WTC11 (cell line): ENCODE measurements around the gene FRMD4A. TPM values are rescaled to one million over a fixed set of nuclear protein-coding genes. Genes with fewer than 3 reads are reported as not detected.
A peak's percentile ranks its signal among the peaks of the same experiment; 100 is the strongest.

Source experiments
- ATAC-seq: fragments of 200-7000 bp; cut with Tn5 transposase; 2 replicates; pipeline ENCODE4 v1.10.0; 2021; ENCODE audit warnings: mild to moderate bottlenecking, moderate library complexity
- CTCF ChIA-PET: fragments of 300-600 bp; sonication (Branson Sonifier 250); formaldehyde crosslinking; loops from one replicate; lab custom pipeline; 2021; ENCODE audit warnings: antibody characterized with exemption; lab: Charles Lee
- POLR2A ChIA-PET: fragments of 350-600 bp; sonication (Branson Sonifier 250); formaldehyde crosslinking; loops from one replicate; lab custom pipeline; 2021; ENCODE audit warnings: antibody characterized with exemption; lab: Charles Lee
- DNase-seq: peaks from one replicate; pipeline ENCODE4 v3.0.0; 2021; ENCODE audit warnings: low spot score
- H3K27ac Mint-ChIP-seq: 2 replicates; pipeline ENCODE4 v1.8.0; 2021; ENCODE audit warnings: mixed read lengths
- H3K27me3 Mint-ChIP-seq: 2 replicates; pipeline ENCODE4 v1.8.0; 2021; ENCODE audit warnings: low read depth, mild to moderate bottlenecking, moderate library complexity, mixed read lengths
- H3K36me3 Mint-ChIP-seq: 2 replicates; pipeline ENCODE4 v1.8.0; 2021; ENCODE audit warnings: mixed read lengths
- H3K4me1 Mint-ChIP-seq: 2 replicates; pipeline ENCODE4 v1.8.0; 2022; ENCODE audit warnings: mixed read lengths
- H3K4me3 Mint-ChIP-seq: 2 replicates; pipeline ENCODE4 v1.8.0; 2021; ENCODE audit warnings: mild to moderate bottlenecking, moderate library complexity, mixed read lengths
- H3K9me3 Mint-ChIP-seq: 2 replicates; pipeline ENCODE4 v1.8.0; 2021; ENCODE audit warnings: mixed read lengths
- AFF4 ChIP-seq: sonication (generic); formaldehyde crosslinking; IDR thresholded peaks from 2 replicates; pipeline ENCODE4 v1.8.1; 2023; ENCODE audit warnings: mild to moderate bottlenecking, missing genetic modification reagents, borderline replicate concordance
- ATF1 ChIP-seq: sonication (generic); formaldehyde crosslinking; IDR thresholded peaks from 2 replicates; pipeline ENCODE4 v1.8.1; 2023; ENCODE audit warnings: mild to moderate bottlenecking, moderate library complexity, missing genetic modification reagents
- CDX4 ChIP-seq: fragments of 250-450 bp; sonication (Bioruptor Pico); IDR thresholded peaks from 2 replicates; pipeline ENCODE4 v1.9.0; 2021; ENCODE audit warnings: moderate library complexity, mild to moderate bottlenecking, inconsistent platforms, borderline replicate concordance
- CREB1 ChIP-seq: sonication (generic); formaldehyde crosslinking; IDR thresholded peaks from 2 replicates; pipeline ENCODE4 v1.8.0; 2023; ENCODE audit warnings: mild to moderate bottlenecking, missing genetic modification reagents
- CREM ChIP-seq: sonication (generic); formaldehyde crosslinking; IDR thresholded peaks from 2 replicates; pipeline ENCODE4 v1.8.1; 2022; ENCODE audit warnings: mild to moderate bottlenecking, missing genetic modification reagents, moderate library complexity
- E2F1 ChIP-seq: sonication (generic); formaldehyde crosslinking; IDR thresholded peaks from 2 replicates; pipeline ENCODE4 v1.8.0; 2022; ENCODE audit warnings: mild to moderate bottlenecking, missing genetic modification reagents
- E2F4 ChIP-seq: sonication (generic); formaldehyde crosslinking; IDR thresholded peaks from 2 replicates; pipeline ENCODE4 v1.8.1; 2022; ENCODE audit warnings: low read depth, mild to moderate bottlenecking, moderate library complexity, missing genetic modification reagents, borderline replicate concordance
- FOXP1 ChIP-seq: sonication (generic); formaldehyde crosslinking; IDR thresholded peaks from 2 replicates; pipeline ENCODE4 v1.8.0; 2022; ENCODE audit warnings: missing genetic modification reagents, mild to moderate bottlenecking, moderate library complexity, borderline replicate concordance
- IRF2 ChIP-seq: sonication (generic); formaldehyde crosslinking; IDR thresholded peaks from 2 replicates; pipeline ENCODE4 v1.8.0; 2022; ENCODE audit warnings: low read depth, missing genetic modification reagents, borderline replicate concordance
- MAX ChIP-seq: sonication (generic); formaldehyde crosslinking; IDR thresholded peaks from 2 replicates; pipeline ENCODE4 v1.8.0; 2022; ENCODE audit warnings: mild to moderate bottlenecking, missing genetic modification reagents
- MXD4 ChIP-seq: fragments of 250-450 bp; sonication (Bioruptor Pico); IDR thresholded peaks from 2 replicates; pipeline ENCODE4 v1.8.0; 2021; ENCODE audit warnings: mild to moderate bottlenecking, moderate library complexity, borderline replicate concordance
- MYBL2 ChIP-seq: sonication (generic); formaldehyde crosslinking; IDR thresholded peaks from 2 replicates; pipeline ENCODE4 v1.8.1; 2023; ENCODE audit warnings: mild to moderate bottlenecking, moderate library complexity, missing genetic modification reagents
- NFATC4 ChIP-seq: fragments of 250-450 bp; sonication (Bioruptor Pico); IDR thresholded peaks from 2 replicates; pipeline ENCODE4 v1.9.0; 2021; ENCODE audit warnings: mild to moderate bottlenecking
- RELA ChIP-seq: sonication (generic); formaldehyde crosslinking; IDR thresholded peaks from 2 replicates; pipeline ENCODE4 v1.8.1; 2022; ENCODE audit warnings: missing genetic modification reagents, mild to moderate bottlenecking, borderline replicate concordance
- SMAD3 ChIP-seq: sonication (generic); formaldehyde crosslinking; IDR thresholded peaks from 2 replicates; pipeline ENCODE4 v1.8.0; 2022; ENCODE audit warnings: missing genetic modification reagents, mild to moderate bottlenecking, borderline replicate concordance
- SOX15 ChIP-seq: fragments of 250-450 bp; sonication (Bioruptor Pico); IDR thresholded peaks from 2 replicates; pipeline ENCODE4 v1.9.0; 2021; ENCODE audit warnings: mild to moderate bottlenecking
- TCF7 ChIP-seq: sonication (generic); formaldehyde crosslinking; IDR thresholded peaks from 2 replicates; pipeline ENCODE4 v1.8.0; 2022; ENCODE audit warnings: mild to moderate bottlenecking, low read depth, missing genetic modification reagents, moderate library complexity
- TP53 ChIP-seq: sonication (generic); formaldehyde crosslinking; IDR thresholded peaks from 2 replicates; pipeline ENCODE4 v1.8.1; 2023; ENCODE audit warnings: mild to moderate bottlenecking, missing genetic modification reagents
- ZNF281 ChIP-seq: sonication (generic); formaldehyde crosslinking; IDR thresholded peaks from 2 replicates; pipeline ENCODE4 v1.8.0; 2023; ENCODE audit warnings: mild to moderate bottlenecking, missing genetic modification reagents
- ZNF671 ChIP-seq: fragments of 250-450 bp; sonication (Bioruptor Pico); IDR thresholded peaks from 2 replicates; pipeline ENCODE4 v1.8.0; 2021; ENCODE audit warnings: mild to moderate bottlenecking
- total RNA-seq: library from RNA; stranded (reverse); gene quantifications from 3 replicates; pipeline ENCODE4 v1.2.3, GENCODE V29; 2021

The FRMD4A gene
- total RNA-seq, 1 experiment from 2014 or later, result 35.5 TPM

- TF ChIP-seq ZNF281 (CRISPR knock-in tag) (no peak), E2F4 (no peak), SMAD3 (CRISPR knock-in tag) (no peak), ATF1 (CRISPR knock-in tag) (no peak), SOX15 (CRISPR knock-in tag) (no peak)
These were observed 459.7 kb downstream of the FRMD4A start (continued) for GRCh38 chr10:13871011-13871410.

- no peaks in the 10 kb centered on the region for H3K27me3 Mint-ChIP-seq
- no peak overlapping the region for H3K4me3 Mint-ChIP-seq
- no peak for TF ChIP-seq ZNF671 (CRISPR knock-in tag)
- TF ChIP-seq RELA, result no peak
- no peak for TF ChIP-seq IRF2 (CRISPR knock-in tag)
- TF ChIP-seq E2F1 (CRISPR knock-in tag), result no peak
- TF ChIP-seq MYBL2 (CRISPR knock-in tag), result no peak
- no peak for TF ChIP-seq AFF4 (CRISPR knock-in tag)
- no peak for TF ChIP-seq TP53 (CRISPR knock-in tag)
- TF ChIP-seq CREB1 (CRISPR knock-in tag), result no peak
- TF ChIP-seq CREM, result no peak
- TF ChIP-seq FOXP1 (CRISPR knock-in tag), result no peak
- no peak for TF ChIP-seq SOX15 (CRISPR knock-in tag)
- TF ChIP-seq MAX, result no peak
- no peak for TF ChIP-seq MXD4 (CRISPR knock-in tag)
- TF ChIP-seq NFATC4 (CRISPR knock-in tag), result no peak
- TF ChIP-seq CDX4, result no peak
- no peak for TF ChIP-seq TCF7 (CRISPR knock-in tag)
- TF ChIP-seq, all 79 proteins: peak for 0
- peak overlapping the region; percentile 44; the same call in 1 of the 2 replicates for H3K27ac Mint-ChIP-seq
- POLR2A ChIA-PET, result interaction anchor here (0.5 to 0.7 kb wide), 2 partner anchors 23 to 79 kb away, joined by 3 to 4 read pairs; no protein-coding TSS in a partner anchor
- peaks cover 41% of the 10 kb centered on the region for H3K4me1 Mint-ChIP-seq
- CTCF ChIA-PET, result no interaction called here
- DNase-seq (no peak), ATAC-seq (no peak)
- H3K36me3 Mint-ChIP-seq, result no peaks in the 10 kb centered on the region
- no peaks in the 10 kb centered on the region for H3K9me3 Mint-ChIP-seq
These were observed 461.4 kb downstream of the FRMD4A start for GRCh38 chr10:13869295-13869664.
